ENCODE results near the gene CELSR1.
A peak's percentile ranks its signal among the peaks of the same experiment; 100 is the strongest.

Gene CELSR1

DNA sequence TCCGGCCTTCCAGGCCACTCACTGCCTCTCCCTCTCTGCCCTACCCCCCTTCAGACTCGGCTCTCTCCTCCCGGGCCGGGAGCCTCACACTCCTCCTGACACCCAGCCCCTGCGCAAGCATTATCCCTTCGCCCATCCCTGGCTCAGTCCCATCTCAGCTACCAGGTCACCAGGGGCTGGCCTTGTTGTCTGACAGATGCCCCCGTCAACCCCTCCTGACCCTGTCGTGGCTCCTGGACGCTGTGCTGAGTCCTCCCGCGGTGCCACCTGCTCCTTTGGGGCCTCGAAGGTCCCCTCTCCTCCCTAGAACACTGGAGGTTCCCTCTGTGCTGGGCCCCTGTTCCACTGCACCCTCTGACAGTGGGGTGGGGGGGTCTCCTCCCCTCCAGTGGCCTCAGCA is 169.0 kb downstream of the CELSR1 start:
- no peak for DNase-seq

- DNase-seq, result peak in 12 of 56 donors; percentile 5 to 54 (median 19)
These were observed 169.7 kb downstream of the CELSR1 start for GRCh38 chr22:46367707-46368191.

- no peak for DNase-seq
These were observed 170.4 kb downstream of the CELSR1 start for GRCh38 chr22:46366801-46367706.

DNA sequence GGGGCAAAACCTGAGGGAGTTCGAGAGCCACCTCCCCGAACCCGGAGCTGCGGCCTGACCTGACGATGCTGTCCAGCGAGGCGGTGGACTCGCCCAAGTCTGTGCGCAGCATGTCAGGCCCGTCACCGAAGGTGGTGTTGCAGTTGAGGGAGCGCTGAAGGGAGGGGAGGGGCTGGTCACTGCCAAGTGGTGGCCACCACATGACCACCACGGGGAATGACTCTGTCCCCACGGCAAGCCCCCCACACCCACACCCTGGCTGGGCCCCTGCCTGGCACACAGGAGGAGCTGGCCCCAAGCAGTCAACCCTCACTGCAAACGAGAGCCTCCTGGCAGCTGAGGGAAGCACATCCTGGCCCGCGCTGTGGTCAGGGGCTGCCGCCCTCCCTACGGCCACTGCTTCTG is 171.1 kb downstream of the CELSR1 start:
- no peak for DNase-seq

GRCh38 chr22:46365166-46365624 is 172.2 kb downstream of the CELSR1 start:
- DNase-seq, result no peak

DNA sequence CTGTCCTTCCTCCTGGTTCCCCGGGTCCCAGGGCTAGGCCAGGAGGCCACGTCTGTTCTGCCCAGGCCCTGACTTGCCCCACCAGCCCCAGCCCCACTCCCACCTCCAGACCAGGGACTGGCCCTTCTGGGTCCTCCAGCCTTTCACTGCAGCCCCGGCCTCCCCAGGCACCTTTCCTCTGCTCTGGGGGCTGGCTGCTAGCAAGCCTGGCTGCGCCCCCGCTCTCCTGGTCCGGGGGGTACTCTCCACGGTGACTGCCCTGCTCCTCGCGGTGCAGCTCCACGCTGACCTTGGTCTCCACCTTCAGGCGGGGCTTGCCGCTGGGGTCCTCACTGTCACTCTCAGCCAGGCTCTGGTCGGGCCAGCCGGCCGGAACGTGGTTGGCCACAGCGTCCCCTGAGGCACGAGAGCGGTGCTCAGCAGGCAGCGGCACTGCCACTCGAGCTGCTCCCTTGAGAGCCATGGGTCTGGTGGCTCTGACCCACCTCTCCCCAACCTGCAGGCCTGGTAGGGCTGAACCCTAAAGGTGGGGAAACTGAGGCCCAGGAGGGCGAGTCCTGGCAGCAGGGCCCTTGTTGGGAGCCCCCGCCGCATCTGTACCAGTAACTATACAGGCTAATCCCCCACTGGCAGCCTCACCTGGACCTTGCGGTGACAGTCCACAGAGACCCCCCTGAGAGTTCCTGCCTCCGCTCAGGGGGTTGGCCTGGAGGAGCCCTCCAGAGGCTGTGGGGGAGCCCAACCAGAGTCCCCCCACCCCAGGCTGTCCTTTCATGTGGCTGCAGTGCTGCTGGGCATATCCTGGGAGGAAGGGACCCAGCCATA is 172.9 kb downstream of the CELSR1 start:
- no peak for DNase-seq

DNA sequence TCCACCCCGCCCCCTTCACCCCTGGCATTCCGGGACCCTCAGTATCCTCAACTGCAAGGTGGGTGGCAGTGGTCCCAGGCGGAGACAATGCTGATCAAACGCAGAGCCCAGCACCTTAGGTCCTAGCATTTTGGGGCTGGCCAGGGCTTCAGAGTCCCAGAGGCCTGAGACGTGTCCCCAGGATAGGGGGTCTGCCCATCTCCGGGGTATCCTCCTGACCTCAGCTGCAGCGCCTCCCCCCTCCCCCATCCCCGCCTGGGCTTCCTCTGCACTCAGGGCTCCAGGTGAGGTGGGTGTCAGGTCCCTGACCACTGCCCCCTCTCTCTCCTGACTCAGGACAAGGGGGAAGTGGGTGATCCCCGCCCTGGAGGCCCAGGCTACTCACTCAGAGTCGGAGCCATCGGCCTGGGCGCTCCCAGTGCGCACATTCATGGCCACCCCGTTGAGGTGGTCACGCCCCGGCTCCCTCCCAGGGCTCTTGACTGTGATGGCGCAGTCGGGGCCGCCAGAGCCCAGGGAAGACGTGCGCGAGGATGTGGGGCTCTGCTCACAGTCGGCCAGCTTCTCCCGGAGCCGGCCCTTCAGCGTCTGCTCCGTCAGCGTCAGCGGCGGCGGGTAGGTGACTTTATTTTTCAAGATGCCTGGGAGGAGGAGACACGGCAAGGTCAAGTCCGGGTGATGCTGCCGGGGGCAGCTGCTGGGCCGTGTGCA is 173.7 kb downstream of the CELSR1 start:
- no peak for DNase-seq

GRCh38 chr22:46362934-46363515 is 174.4 kb downstream of the CELSR1 start:
- DNase-seq, result no peak

DNA sequence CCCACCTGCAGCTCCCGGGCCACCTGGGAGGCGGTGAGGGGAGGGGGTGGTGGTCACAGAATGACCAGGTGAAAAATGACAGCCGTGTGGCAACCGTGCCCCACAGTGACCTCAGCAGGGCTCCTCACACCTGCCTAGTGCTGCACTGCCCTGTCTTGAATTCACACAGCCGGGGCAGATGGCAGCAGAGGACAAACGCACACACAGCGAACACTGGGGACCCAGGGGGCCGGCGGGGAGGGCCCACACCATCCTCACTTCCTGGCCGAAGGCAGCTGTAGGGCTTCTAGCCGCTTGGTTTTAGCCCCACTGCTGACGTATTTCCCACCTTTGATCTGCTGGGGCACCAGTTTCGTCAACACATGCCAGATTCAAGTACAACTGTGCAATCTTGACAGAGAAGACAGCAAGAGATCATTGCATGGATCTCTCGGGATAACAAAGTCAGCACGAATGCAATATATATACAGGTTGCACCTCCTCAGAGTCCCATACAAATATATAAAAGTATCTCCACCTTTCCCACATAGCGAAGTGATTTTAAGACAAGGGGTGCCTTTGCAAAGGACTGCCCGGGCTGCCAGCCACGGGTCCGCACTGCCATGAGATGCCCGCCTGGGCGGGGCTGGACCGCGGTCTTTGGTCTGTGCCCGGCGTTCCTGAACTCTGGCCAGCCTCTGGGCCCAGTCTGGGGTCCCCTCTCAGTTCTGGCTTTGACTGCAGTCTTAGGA is 175.1 kb downstream of the CELSR1 start:
- DNase-seq, result no peak

- peak in 2 of 56 donors; percentile 17 to 20 for DNase-seq
These were observed 175.6 kb downstream of the CELSR1 start for GRCh38 chr22:46361826-46362202.

GRCh38 chr22:46360891-46361290 is 176.5 kb downstream of the CELSR1 start:
- DNase-seq, result no peak

DNA sequence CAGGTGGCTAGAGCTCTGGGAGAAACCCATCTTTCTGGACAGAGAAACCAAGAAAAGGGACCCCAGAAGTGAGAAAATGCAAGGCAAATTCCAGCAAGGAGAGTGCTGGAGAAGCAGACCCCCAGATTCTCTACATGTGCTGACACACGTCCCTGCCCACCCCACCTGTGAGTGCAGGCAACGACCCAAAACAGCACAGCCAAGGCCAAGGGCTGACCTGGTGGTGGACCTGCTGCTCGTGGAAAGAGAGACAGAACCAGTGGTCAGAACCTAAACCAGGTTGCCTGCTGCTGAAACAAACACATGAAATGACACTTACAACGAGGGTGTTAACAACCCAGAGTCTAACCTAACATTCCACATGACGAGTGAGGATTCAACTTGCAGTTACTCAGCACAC is 177.3 kb downstream of the CELSR1 start:
- DNase-seq, result no peak

GRCh38 chr22:46359362-46359761 is 178.1 kb downstream of the CELSR1 start:
- no peak for DNase-seq

DNA sequence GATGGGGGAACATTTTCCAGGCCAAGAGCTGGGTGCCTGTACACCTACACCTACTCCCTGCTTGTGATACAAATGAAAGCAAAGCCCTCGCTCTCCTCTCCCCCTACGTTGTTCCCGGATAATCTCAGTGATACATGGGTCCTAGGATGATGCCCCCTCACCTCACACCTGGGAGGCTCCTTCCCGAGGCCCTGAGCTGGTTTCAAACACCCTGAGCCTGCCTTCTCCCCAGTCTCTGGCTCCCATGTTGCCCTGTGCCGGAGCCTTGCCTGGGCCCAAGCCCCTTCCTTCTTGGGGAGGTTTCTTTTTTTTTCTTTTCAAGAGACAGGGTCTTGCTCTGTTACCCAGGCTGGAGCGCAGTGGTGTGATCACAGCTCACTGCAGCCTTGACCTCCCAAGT is 178.7 kb downstream of the CELSR1 start:
- DNase-seq, result no peak

DNA sequence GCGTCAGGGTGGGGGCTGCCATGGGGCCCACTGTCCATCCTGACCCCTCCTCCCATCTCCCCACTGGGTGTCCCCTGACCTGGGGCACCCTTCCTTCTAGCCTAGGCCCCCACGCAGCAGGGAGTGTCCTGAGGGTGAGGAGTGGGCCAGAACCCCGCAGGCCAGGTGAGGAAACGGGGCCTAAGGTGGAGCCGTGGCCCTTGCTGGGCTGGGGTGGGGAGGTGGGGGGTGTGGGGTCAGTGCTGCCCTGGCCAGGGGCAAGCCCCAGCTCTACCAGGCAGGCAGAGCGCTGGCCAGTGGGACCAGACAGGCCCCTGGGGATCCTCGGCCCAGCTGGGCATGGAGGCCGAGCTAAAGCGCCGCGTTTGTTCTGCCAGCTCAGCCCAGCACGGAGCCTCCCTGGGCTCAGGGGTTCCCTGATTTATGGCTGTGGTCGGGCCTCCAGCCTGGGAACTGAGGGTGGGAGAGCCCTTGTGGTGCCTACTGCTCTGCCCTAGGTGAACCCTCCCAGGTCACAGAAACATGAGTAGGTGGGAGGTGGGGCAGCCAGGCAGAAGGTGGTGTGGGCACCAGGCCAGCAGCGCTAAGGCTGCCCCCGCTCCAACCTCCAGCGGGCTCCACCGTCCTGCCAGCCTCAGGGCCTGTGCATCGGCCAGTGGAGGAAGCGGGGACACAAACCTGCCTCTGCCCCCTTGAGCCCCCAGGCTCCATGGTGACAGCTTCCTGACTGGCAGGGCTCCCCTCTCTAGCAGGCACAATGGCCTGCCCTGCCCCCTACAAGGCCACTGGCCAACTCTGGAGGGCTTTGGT is 179.5 kb downstream of the CELSR1 start:
- DNase-seq, result no peak

- DNase-seq, result no peak
These were observed 180.6 kb downstream of the CELSR1 start for GRCh38 chr22:46356496-46357480.

DNA sequence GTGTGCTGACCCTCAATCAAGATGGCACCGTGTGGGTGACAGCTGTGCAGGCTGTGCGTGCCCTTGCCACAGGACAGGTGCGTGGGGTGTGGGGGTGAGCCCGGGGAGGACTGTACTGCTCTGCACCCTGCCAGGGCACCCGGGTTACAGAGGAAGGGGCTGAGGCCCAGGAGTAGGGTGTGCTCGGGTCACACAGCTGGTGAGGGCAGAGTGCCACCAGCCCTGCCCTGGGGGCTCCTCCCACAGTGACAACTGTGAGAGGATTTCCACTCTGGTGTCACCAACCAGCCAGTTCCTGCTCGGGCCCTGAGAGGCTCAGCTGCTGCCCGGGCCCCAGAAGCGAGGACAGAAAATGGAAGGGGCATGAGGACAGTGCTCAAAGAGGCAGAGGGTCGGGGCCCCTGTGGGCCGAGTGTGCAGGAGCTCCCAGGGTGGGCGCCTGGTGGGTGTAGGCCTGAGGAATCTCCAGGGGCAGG is 181.4 kb downstream of the CELSR1 start:
- DNase-seq, result no peak
